HFFc6 (cell line): ENCODE results near the gene RHBG. TPM values are rescaled to one million over a fixed set of nuclear protein-coding genes. Genes with fewer than 3 reads are reported as not detected.

Experiments used
- DNase-seq: peaks from one replicate; pipeline ENCODE4 v3.0.0-alpha.2; 2018
- H3K27ac Mint-ChIP-seq: 2 replicates; pipeline ENCODE4 v1.8.0; 2020; ENCODE audit warnings: mild to moderate bottlenecking, mixed read lengths
- H3K27me3 Mint-ChIP-seq: 2 replicates; pipeline ENCODE4 v1.8.0; 2021; ENCODE audit warnings: mild to moderate bottlenecking, moderate library complexity, mixed read lengths; ENCODE audit not compliant: insufficient read depth
- H3K36me3 Mint-ChIP-seq: 2 replicates; pipeline ENCODE4 v1.8.0; 2021; ENCODE audit warnings: low read depth, mixed read lengths
- H3K4me1 Mint-ChIP-seq: 2 replicates; pipeline ENCODE4 v1.8.0; 2020; ENCODE audit warnings: low read depth, mixed read lengths
- H3K4me3 Mint-ChIP-seq: 2 replicates; pipeline ENCODE4 v1.8.0; 2020; ENCODE audit warnings: mild to moderate bottlenecking, moderate library complexity, mixed read lengths
- H3K9me3 Mint-ChIP-seq: 2 replicates; pipeline ENCODE4 v1.8.0; 2020; ENCODE audit warnings: mild to moderate bottlenecking, mixed read lengths
- CTCF ChIP-seq: fragments of 200-600 bp; sonication (generic); IDR thresholded peaks from 2 replicates; pipeline ENCODE4 v1.5.0; 2021; ENCODE audit warnings: antibody characterized with exemption, mild to moderate bottlenecking
- total RNA-seq, 6 experiments: library from RNA; stranded (reverse); fragmentation: NEBNext Ultra II Directional; extraction: Animal tissue kit (Norgen Biotek cat#: 25700); gene quantifications; 2 replicates in 1 of 6; 3 replicates in 5 of 6; pipeline ENCODE4 v1.2.3, GENCODE V29; 2021

The RHBG gene
- total RNA-seq, 6 experiments from 2014 or later = not detected

GRCh38 chr1:156372265-156372586, 3.2 kb downstream of the RHBG start:
- no peak overlapping the region for H3K4me3 Mint-ChIP-seq
- no peak overlapping the region for H3K27ac Mint-ChIP-seq
- H3K27me3 Mint-ChIP-seq = peaks cover 33% of the 10 kb centered on the region
- peak; percentile 33 for DNase-seq
- TF ChIP-seq CTCF = no peak
- H3K36me3 Mint-ChIP-seq = no peaks in the 10 kb centered on the region
- no peaks in the 10 kb centered on the region for H3K9me3 Mint-ChIP-seq
- H3K4me1 Mint-ChIP-seq = peaks cover 20% of the 10 kb centered on the region

GRCh38 chr1:156372876-156373275, 3.9 kb downstream of the RHBG start:
- Mint-ChIP-seq H3K9me3 (no peaks in the 10 kb centered on the region), H3K36me3 (no peaks in the 10 kb centered on the region), H3K4me3 (no peak overlapping the region), H3K27me3 (peaks cover 31% of the 10 kb centered on the region), H3K27ac (no peak overlapping the region), H3K4me1 (peaks cover 20% of the 10 kb centered on the region)
- DNase-seq = no peak
- no peak for TF ChIP-seq CTCF

DNA sequence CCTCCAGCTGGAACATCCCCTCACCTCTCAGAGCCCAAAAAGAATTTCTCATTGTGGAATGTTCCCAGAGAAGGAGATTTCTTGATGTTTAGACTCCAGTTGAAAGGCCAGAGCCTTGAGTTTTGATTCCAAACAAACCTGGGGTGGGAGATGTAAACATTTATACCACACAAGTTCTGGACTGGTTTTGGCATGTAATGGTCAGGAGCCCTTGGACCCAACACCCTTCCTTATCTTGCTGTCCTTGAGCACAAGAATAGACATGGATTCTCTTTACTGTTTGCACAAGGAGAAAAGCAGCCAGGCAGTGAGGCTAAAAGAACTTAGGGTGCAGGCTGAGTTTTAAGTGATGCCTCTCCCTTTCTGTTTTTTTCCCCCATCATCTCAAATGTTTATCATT, 4.5 kb downstream of the RHBG start:
- Mint-ChIP-seq H3K4me3 (no peak overlapping the region), H3K27me3 (peaks cover 25% of the 10 kb centered on the region), H3K27ac (no peak overlapping the region), H3K36me3 (no peaks in the 10 kb centered on the region), H3K9me3 (no peaks in the 10 kb centered on the region), H3K4me1 (peaks cover 16% of the 10 kb centered on the region)
- no peak for TF ChIP-seq CTCF
- no peak for DNase-seq

DNA sequence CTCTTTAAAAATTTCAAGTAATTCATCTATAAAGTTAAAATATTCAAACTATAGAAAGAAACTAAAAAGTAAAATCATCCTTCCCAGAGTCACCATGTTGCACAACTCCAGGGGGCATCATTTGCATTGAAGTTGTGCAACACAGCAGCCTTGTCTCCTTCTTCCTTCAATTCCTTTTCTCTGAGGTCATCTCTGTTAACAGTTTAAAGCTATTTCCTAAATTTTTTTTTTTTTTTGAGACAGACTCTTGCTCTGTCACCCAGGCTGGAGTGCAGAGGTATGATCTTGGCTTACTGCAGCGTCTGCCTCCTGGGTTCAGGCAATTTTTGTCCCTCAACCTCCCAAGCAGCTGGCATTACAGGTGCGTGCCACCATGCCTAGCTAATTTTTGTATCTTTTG, 7.1 kb downstream of the RHBG start:
- H3K4me3 Mint-ChIP-seq = no peak overlapping the region
- H3K4me1 Mint-ChIP-seq = peaks cover 23% of the 10 kb centered on the region
- DNase-seq = peak; percentile 13
- peak; percentile 38 for TF ChIP-seq CTCF
- H3K9me3 Mint-ChIP-seq = no peaks in the 10 kb centered on the region
- no peak overlapping the region for H3K27ac Mint-ChIP-seq
- H3K36me3 Mint-ChIP-seq = no peaks in the 10 kb centered on the region
- H3K27me3 Mint-ChIP-seq = peaks cover 18% of the 10 kb centered on the region

DNA sequence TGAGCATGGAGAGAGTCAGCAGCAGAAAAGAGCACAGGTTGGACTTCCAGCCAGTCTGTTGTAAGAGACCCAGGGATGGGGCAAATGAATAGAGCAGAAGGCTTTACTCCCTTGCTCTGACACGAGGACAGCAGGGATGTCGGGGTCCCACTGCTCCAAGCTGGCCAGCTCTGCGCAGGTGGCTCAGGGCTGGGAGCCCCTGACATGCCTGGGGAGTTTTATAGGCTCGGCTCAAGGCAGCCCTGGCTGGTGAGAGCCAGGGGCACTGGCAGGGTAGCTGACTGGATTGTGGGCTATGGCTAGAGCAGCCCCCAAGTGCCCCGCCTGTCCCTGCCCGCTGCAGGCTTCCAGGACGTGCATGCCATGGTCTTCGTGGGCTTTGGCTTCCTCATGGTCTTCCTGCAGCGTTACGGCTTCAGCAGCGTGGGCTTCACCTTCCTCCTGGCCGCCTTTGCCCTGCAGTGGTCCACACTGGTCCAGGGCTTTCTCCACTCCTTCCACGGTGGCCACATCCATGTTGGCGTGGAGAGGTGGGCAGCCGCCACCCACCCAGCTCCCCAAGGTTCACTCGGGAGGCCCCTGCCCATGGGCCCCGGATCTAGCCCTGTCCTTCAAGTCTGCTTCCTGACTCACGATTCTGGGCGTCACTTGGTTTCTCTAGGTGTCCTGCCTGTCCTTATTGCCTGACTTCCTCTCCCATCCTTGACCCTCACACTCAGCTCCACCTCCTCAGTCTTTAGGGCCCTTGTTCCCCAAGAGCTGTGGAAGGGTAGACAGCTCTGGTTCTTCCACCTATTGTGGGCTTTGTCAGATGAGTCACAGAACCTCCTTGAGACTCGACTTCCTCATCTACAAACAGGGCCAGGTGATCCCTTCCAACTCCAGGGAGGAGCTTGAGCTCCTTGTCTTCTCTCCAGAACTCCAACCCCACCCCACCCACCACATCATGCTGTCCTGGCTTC, 8.2 kb downstream of the RHBG start:
- no peak for TF ChIP-seq CTCF
- Mint-ChIP-seq H3K36me3 (no peaks in the 10 kb centered on the region), H3K4me1 (peaks cover 17% of the 10 kb centered on the region), H3K27ac (no peak overlapping the region; the same call in 1 of the 2 replicates), H3K4me3 (no peak overlapping the region), H3K27me3 (peaks cover 17% of the 10 kb centered on the region), H3K9me3 (no peaks in the 10 kb centered on the region)
- DNase-seq = no peak
